PFSK-1 (cell line): ENCODE results near the gene MAP7.

ENCODE experiments used
- FOXP2 ChIP-seq: optimal IDR thresholded peaks from 2 replicates; pipeline ENCODE3; 2011; ENCODE audit warnings: borderline replicate concordance, control low read depth, inconsistent platforms; ENCODE audit not compliant: insufficient read depth; ENCODE audit errors: extremely low read length, extremely low read depth
- POLR2AphosphoS5 ChIP-seq: IDR thresholded peaks from 2 replicates; pipeline ENCODE4 v1.6.1; 2012; ENCODE audit warnings: low read depth, mild to moderate bottlenecking, control low read depth, low read length, moderate library complexity
- REST ChIP-seq, 2 experiments: IDR thresholded peaks; 2 replicates each; pipeline versions ENCODE4 v1.6.1 to v1.8.0; 2011 to 2012; ENCODE audit warnings: low read depth in 2 of 2, low read length in 2 of 2, control low read depth in 1 of 2, inconsistent platforms in 1 of 2, mild to moderate bottlenecking in 1 of 2, moderate library complexity in 1 of 2; ENCODE audit not compliant: insufficient read depth in 1 of 2
- SIN3A ChIP-seq: IDR thresholded peaks from 2 replicates; pipeline ENCODE4 v1.6.1; 2012; ENCODE audit warnings: mild to moderate bottlenecking, low read length, moderate library complexity, borderline replicate concordance; ENCODE audit not compliant: insufficient read depth
- TAF1 ChIP-seq: IDR thresholded peaks from 2 replicates; pipeline ENCODE4 v1.6.1; 2012; ENCODE audit warnings: low read length, control low read depth, borderline replicate concordance; ENCODE audit not compliant: insufficient read depth

GRCh38 chr6:136547336-136547735 lies 2.9 kb downstream of the MAP7 start:
- TF ChIP-seq POLR2AphosphoS5 (no peak), SIN3A (no peak), FOXP2 (no peak), TAF1 (no peak), REST (IDR thresholded peaks at IDR 0.05; ENCODE audit: insufficient read depth in 1 of 2, low read depth in 2 of 2, low read length in 2 of 2) (no peak)
